Measurements from ENCODE around the gene PIK3R1.

DNA sequence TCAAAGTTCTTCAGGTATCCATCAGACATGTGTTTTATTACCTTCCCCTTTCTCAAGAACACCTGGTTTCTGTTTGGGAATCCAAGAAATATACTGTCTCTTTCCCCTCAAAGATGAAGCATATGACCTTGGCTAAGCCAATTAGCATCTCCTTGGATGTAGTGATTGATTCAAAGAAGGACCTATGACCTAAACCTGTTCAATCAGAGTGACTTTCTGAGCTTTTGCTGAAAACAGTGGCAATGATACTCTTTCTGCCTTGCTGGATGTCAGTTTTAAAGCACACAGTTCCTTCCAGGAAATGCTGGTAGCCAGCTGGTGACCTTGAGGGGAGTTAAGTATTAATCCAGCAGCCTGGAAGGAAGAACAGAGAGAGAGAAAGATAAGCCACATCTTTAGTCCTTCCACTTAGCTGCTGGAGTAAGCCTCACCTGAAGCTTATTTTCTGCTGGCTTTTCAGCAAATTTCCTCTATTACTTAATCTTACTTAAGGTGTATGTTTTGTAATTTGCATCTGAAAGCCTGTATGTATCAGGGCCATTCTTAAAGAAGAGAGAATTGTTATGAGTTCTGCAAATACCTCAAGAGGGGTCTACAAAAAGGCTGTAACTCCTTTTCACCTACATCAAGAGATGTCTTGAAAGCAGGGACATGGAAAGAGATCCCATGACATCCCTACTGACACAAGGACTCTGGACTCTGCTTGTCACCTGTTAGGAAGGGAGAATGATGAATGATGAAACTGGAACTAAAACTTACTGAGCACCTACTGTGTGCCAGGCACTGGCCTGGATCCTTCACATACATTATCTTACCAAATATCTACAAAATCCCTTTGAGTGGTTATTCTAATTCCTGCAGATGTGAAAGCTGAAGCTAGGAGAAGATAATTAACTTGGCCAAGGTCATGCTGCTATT, 35.2 kb upstream of the PIK3R1 start:
- TF ChIP-seq POLR2A (IDR thresholded peaks at IDR 0.05) = no peak
- no peak for TF ChIP-seq EP300 (IDR thresholded peaks at IDR 0.05)
- TF ChIP-seq, protein P1, sequence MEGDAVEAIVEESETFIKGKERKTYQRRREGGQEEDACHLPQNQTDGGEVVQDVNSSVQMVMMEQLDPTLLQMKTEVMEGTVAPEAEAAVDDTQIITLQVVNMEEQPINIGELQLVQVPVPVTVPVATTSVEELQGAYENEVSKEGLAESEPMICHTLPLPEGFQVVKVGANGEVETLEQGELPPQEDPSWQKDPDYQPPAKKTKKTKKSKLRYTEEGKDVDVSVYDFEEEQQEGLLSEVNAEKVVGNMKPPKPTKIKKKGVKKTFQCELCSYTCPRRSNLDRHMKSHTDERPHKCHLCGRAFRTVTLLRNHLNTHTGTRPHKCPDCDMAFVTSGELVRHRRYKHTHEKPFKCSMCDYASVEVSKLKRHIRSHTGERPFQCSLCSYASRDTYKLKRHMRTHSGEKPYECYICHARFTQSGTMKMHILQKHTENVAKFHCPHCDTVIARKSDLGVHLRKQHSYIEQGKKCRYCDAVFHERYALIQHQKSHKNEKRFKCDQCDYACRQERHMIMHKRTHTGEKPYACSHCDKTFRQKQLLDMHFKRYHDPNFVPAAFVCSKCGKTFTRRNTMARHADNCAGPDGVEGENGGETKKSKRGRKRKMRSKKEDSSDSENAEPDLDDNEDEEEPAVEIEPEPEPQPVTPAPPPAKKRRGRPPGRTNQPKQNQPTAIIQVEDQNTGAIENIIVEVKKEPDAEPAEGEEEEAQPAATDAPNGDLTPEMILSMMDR (IDR thresholded peaks at IDR 0.05) = no peak
